ENCODE results near the gene NEK1.
A peak's percentile ranks its signal among the peaks of the same experiment; 100 is the strongest.

The NEK1 gene

GRCh38 chr4:169416997-169417396, 195.4 kb downstream of the NEK1 start:
- DNase-seq, result no peak

GRCh38 chr4:169416461-169416860, 195.9 kb downstream of the NEK1 start:
- no peak for DNase-seq

- no peak for DNase-seq
Measured at GRCh38 chr4:169414913-169415312, 197.5 kb downstream of the NEK1 start.

- no peak for DNase-seq
Measured at GRCh38 chr4:169412046-169412445, 200.3 kb downstream of the NEK1 start.

- DNase-seq, result peak; percentile 59
Measured at GRCh38 chr4:169410839-169411770, 201.3 kb downstream of the NEK1 start.

GRCh38 chr4:169407217-169407845, 205.1 kb downstream of the NEK1 start:
- no peak for DNase-seq

GRCh38 chr4:169404960-169405359, 207.4 kb downstream of the NEK1 start:
- no peak for DNase-seq

- no peak for DNase-seq
Measured at GRCh38 chr4:169400832-169401231, 211.6 kb downstream of the NEK1 start.

- DNase-seq, result no peak
Measured at GRCh38 chr4:169399976-169400767, 212.2 kb downstream of the NEK1 start.

- no peak for DNase-seq
Measured at GRCh38 chr4:169398316-169398715, 214.1 kb downstream of the NEK1 start.

- no peak for DNase-seq
Measured at GRCh38 chr4:169397762-169398161, 214.6 kb downstream of the NEK1 start.

- no peak for DNase-seq
Measured at GRCh38 chr4:169385376-169385775, 227.0 kb downstream of the NEK1 start.

GRCh38 chr4:169384779-169385178, 227.6 kb downstream of the NEK1 start:
- no peak for DNase-seq

- DNase-seq, result no peak
Measured at GRCh38 chr4:169383724-169384123, 228.7 kb downstream of the NEK1 start.

GRCh38 chr4:169379688-169380087, 232.7 kb downstream of the NEK1 start:
- no peak for DNase-seq

- no peak for DNase-seq
Measured at GRCh38 chr4:169377367-169377766, 235.0 kb downstream of the NEK1 start.

GRCh38 chr4:169376421-169376820, 236.0 kb downstream of the NEK1 start:
- no peak for DNase-seq

- no peak for DNase-seq
Measured at GRCh38 chr4:169372791-169373190, 239.6 kb downstream of the NEK1 start.

GRCh38 chr4:169369634-169370033, 242.7 kb downstream of the NEK1 start:
- DNase-seq, result no peak

- DNase-seq, result no peak
Measured at GRCh38 chr4:169367826-169368225, 244.6 kb downstream of the NEK1 start.

GRCh38 chr4:169366821-169367220, 245.6 kb downstream of the NEK1 start:
- DNase-seq, result no peak

- DNase-seq, result no peak
Measured at GRCh38 chr4:169362607-169363006, 249.8 kb downstream of the NEK1 start.

- DNase-seq, result no peak
Measured at GRCh38 chr4:169361756-169362155, 250.6 kb downstream of the NEK1 start.

Measured in stimulated activated CD4-positive, alpha-beta T cell treated with anti-CD3 and anti-CD28 coated beads, Interleukin-1b, Interleukin-23, amount 100 ng/mL, for 48 hours (primary cell).